GM18858 (cell line): ENCODE measurements around the gene ARHGAP23.

ENCODE experiments used
- ATAC-seq: cut with Tn5 transposase; IDR thresholded peaks from one replicate; pipeline ENCODE4 v1.9.1; 2021; ENCODE audit not compliant: unreplicated experiment

The ARHGAP23 gene

DNA sequence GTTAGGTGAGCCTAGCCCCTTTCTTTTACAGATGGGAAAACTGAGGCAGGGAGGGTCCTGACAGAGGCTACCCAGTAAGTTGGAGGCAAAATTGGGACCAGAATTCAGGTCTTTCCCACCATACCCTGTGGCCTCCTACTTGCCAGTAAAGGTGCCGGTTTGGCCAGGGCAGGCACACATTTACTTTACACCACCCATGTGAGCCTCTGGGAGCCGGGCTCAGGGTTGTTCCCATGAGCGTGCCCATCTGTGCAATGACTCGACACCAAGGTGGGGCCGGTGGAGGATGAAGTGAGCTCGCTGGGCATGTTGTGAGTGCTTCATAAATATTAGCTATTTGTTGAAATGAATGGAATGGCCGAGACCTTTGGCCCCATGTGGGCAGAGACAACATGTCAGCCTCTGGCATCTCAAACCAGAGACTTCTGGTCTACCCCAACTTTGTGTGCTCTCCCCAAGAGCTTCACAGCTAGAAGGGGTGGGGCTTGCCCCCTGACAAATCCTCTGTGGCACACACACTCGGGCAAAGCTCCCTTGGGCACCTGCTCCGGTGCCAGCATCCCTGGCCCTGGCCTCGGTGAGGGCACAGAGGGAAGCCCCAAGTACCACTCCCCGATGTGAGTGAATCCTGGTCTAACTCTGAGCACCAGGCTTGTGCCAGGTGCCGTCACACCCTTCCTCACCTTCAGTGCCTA is 117.4 kb downstream of the ARHGAP23 start:
- no peak for ATAC-seq

DNA sequence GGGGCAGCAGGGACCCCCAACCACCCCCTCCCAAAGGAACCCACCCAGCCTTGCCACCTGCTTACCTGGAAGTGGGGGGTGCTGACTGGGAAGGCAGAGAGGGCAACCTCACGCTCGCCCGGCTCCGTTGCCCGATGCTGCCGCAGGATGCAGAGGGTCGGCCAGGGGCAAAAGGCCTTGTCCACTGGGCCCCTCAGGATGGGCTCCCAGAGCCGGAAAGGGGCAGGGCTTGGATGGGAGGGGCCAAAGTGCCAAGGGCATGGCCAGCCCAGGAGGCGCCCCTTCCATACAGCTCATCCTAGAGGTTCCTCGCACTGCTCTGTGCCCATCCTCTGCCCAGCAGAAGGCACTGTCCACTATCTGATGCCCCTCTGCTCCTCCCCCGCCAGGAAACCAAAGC is 118.1 kb downstream of the ARHGAP23 start:
- no peak for ATAC-seq

DNA sequence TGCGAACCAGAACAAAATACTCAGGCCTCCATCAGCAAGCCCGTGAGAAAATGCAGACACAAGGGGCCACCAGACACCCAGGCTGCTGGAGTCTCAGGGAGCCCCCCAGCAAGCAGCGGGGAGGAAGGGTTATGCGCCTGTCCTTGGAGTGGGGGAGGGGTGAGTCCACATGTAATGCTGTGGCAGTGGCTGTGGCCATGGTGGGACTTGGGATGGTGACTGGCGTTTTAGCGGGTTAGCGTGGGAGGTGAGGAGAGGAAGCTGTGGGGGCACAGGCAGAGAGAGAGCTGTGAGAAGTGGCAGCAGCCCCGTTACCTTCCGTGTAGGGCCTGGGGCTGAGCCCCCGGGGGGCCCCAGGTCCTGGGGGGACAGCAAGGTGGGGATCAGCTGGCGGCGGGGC is 119.2 kb downstream of the ARHGAP23 start:
- ATAC-seq, result no peak

DNA sequence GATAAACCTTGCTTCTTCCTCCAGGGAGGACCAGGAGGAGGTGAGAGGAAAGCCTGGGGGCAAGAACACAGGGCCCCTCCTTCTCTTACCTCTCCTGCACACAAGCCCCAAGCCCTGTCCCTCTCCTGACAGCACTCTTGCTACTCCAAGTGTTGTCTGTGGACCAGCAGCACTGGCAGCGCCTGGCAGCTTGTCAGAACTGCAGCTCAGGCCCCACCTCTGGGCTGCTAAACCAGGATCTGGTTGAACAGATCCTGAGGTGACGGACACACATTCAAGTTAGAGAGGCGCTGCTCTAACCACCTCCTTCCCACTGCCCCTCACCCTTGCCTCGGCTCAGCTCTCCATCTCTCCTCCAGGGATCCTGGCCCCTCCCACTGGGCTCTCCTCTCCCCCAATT is 121.0 kb downstream of the ARHGAP23 start:
- no peak for ATAC-seq

DNA sequence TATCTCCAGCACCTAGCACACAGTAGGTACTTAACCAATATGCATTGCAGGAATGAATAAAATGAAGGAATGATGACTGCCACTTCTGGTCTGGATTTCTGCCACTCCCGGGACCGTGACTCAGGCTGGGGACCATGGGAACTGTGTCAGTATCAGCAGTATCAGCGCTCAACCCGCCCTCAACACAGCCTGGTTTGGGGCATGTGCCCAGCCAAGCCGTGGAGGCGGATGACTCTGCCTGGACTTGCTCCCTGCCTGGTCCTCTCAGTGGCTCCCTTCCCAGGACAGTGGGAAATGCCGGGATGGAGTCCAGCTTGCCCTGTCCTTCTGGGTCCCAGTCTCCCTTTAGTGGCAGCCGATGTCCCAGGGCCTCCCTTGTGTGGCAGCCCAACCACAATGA is 122.4 kb downstream of the ARHGAP23 start:
- ATAC-seq, result no peak

DNA sequence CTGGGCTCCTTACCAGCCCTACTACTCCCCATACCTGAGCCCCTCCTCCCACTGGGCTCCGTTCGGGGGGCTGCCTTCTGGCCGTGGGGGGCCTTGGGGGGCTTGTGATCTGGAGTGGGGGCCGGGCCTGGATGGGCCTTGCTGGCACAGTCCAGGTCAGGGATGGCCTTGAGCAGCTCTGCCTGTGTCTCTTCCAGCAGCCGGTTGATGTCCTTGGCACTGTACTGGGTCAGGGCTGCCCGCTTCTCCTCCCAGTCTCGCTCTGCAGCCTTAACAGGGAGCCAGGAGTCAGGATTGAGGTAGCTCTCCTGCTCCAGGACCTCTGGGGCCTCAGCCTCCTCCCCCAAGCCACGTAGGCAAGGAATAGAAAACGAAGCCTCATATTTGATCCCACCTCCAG is 122.9 kb downstream of the ARHGAP23 start:
- ATAC-seq, result no peak

DNA sequence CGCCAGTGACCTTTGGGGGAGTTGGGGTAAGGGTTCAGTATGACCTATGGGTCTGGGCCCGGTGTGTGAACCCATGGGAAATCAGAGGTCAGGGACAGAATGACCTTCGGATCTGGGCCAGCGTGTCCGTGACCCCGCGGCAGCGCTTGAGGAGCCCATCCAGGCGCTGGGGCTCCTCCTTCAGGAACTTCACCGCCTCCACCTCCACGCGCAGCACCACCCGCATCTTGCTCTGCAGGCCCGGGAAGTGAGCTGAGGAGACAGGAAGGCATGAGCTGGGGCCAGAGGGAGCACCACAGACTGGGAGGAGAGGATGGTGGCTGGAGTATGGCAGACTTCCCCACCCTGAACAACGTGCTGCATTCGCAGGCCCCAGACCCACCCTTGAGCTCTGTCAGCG is 124.1 kb downstream of the ARHGAP23 start:
- ATAC-seq, result no peak

DNA sequence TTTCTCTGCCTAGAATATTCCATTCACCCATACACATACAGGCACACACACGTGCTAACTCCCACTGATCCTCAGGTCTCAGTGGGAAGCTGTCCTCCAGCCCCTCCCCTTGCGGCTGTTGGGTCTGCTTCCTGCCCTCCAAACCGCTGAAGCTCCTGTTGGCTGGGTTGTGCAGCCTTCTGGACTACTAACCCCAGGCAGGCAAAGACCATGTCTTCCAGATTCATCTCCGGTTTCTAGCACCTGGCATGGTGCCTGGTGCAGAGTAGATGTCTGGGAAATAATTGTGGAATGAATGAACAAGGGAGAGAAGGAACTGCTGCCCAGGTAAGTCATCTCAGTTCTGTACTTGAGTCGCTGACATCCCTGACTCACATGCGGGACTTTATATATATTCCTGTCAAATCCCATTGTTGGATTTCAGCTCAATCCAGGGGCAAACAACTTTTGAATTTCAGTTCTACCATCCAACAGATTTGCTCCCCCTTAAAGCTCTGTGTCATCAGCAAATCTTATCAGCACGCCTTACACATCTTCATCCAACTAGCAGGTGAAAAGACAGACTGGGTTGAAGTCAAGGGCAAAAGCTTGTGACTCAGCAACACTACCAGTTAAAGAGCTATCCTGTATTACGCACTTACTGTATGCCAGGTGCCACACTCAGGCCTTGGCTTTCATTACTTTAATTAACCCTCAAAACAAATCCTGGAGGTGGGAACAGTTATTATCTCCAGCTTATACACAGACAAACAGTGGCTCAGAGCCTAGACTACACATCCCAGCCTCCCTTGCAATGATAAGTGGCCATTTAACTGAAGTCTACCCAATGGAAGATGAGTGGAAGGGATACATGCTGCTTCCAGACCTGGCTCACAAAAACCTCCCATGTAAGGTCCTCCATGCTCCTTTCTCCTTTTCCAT is 126.4 kb downstream of the ARHGAP23 start:
- no peak for ATAC-seq

DNA sequence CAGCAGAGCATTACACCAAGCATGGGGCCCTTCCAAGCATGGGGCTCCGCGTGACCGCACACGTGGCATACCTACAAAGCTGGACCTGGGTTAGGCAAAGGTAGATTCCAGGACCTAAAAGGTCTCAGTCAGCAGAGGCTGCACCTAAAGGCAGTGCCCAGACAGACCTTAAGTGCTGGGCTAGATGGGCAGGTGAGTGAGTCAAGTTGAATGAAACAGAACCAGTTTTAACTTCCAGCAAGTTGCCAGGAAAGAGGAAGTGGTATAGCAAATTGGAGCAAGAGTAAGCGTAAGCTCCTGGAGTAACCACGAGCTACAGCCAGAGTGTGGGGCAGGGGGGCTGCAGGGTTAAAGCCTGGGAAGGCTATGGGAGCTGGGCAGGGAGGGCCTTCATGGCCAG is 128.0 kb downstream of the ARHGAP23 start:
- ATAC-seq, result no peak

DNA sequence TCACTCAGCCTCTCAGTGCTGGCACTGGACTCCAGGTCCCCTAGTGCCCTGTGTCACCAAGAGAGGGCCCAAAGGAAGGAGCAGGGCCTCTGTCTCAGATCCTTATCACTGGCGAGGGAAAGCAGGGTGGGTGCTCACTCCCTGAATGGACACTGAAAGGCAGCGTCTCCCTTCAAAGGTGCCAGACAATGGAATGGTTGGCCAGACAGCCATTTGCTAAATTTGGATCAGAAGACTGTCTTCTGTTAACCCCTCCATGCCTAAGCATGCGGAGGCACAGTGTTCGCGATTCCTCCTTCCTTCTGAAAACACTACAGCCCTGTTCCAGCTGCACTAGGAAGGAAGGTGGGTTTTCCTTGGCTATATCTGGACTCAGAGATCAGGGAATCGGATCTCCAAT is 129.1 kb downstream of the ARHGAP23 start:
- ATAC-seq, result no peak

DNA sequence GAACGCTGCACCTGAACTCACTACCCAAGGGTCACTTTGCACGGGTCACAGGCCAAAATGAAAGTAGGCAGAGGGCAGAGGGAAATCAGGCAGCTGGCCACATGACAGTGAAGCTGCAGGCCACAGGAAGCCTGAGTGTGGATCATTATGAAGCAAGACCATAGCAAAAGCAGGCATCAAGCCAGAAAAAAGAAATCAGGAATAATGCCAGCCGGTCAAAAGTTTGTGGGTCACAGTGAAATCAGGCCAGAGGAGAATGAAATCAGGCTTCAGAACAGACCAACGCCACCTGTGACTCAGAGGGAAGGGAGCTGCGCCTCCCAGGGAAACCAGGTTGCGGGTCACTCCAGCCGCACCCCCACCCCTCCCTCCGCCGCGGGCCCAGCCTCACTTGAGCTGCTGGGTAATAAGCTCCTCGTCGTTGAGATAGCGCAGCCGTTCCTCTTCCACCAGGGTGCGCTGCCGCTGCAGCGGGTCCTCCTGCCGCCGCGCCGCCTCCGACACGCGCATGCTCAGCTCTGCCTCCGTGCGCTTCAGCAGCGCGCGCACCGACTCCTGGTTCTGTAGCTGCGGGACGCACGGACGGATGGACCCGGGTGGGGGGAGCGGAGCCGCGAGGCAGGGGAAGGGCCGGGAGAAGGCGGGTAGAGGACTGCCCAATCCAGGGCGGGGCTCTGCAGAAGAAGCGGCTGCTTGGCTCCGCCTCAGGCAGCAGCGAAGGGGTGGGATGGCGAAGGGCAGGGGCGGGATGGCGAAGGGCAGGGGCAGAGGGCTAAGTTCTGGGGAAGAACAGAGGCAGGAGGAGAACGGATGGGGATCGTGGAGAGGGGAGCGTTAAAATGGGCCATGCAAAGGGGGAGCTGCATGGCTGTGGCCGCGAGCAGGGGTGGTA is 129.8 kb downstream of the ARHGAP23 start:
- no peak for ATAC-seq

DNA sequence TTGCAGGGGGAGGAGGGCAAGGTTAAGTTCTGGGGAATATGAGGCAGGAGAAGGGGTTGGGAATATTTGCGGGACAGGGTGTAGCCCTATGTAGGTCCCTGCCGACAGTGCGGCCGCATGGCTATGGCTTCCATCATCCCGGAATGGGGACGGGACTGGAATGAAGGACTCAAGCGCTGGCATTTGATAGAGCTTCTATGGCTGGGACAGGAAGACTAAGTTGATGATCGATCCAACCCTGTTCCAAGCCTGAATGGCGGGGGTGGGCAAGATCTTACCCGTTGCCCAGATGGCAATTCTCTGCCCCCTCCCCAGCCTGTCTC is 130.4 kb downstream of the ARHGAP23 start:
- ATAC-seq, result no peak

DNA sequence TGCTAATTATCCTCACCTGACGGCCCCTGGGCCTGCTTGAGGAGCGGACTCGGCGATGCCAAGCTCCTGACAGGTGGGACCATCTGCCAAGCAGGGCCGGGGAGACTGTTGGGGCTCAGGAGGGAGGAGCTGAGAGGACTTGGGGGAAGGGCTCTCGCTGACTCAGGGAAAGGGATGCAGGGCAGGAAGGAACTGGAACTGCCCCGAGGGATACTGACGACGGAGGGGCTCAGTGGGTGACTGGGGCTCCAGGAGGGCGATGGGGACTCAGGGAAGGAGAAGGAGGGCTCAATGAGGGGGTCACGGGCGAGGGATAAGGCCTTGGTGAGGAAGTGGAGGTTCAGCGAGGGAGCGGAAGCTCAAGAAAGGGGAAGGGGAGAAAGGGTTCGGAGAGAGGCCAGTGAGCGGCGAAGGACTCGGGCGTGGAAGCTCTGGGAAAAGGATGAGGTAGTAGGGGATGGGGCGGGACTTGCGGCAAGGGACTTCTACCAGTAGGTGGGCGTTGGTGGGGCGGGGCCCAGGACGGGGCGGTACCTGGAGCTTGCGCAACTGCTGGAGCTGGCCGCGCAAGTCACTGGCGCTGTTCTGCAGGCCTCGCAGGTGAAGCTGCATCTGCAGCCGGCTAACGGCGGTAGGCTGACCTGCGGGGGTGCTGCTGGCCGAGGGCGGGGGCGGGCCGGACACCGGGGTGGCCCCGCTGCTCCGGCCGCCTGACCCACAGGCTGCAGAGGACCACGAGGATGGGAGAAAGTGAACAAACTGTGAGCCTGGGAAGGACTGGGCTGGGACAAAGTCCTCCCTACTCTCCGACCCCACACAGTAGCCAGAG is 131.0 kb downstream of the ARHGAP23 start:
- ATAC-seq, result no peak

DNA sequence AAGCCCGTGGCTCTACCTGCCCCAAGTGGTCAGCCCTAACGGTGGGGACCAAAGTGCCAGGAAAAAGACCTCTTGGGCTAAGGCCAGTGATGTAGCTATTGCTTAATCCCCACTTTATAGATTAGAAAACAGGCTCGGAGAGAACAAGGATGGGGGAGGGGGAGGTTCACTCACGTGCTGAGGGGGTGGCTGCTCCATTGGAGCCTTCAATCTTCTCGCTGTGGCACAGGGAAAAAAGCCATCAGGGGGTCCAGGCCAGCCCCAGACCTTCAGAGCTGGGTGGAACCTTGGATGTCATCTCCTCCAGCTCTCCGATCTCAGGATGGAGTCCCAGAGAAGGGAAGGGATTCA is 131.6 kb downstream of the ARHGAP23 start:
- no peak for ATAC-seq

DNA sequence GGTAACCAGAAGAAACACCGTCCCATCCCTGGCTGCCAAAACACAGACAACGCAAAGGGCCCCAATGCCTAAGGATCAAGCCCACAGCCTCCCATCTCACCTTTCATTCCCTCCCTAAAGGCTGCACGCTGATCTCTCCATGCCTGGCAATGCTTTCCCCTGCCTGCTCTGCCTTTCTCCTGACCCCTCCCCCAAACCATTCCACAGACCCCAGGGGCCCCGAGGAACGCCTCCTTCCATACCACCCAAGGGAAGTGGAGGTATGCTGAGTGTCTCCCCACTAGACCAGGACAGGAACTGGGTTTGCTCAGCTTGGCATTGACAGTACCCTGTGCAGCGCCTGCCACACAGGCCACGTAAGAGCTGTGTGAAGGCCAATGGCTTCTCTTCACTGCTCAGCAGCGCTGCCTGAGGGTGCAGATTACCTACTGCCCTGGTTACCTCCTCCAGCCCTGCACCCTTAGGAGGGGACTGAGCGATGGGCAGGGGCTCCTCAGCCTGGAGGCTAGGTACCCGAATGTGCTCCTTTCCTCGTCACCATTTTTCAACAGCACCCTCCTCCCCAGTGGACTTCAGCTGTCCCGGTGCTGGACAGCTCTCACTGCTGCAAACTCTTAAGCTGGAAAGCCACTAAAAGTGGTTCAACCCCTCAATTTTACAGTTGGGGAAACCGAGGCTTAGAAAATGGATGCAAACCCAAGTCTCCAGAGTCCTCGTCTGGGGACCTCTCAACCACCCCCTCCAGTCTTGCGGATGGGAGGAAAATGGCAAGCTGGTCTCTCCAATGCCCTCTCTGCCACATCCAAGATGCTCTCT is 132.4 kb downstream of the ARHGAP23 start:
- no peak for ATAC-seq

DNA sequence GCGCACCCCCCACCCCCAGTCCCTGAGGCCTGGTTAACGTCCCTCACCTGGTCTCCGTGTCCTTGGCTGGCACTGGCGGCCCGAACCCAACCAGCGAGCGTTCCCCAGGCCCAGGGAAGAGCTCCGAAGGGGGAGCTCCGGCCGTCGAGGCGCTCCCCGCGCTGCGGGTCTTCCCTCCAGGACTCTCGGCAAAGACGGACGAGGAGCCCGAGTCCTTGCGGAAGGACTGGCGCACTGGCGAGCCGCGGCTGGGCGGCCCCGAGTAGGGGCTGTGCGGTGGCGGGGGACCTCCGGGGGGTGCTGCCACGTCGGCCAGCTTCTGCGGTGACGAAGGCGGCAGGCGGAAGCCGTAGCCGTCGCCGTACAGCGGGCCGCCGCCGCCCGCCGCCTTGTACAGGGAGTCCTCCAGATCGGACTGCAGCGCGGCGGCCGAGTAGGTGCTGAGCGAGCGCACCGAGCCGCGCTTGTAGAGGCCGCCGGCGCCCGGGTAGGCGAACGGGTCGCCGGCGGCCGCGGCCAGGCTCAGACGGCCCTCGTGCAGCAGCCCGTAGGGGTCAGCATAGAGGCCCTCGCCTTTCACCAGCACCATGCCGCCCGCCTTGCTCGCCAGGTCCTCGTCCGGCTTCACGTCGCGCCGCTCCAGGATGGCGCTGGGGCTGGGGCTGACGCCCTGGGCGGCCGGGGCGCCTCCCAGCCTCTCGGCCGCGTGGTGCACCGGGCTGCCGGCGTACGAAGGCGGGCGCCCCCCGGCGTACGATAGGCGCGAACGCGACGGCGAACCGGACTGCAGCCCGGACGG is 133.4 kb downstream of the ARHGAP23 start:
- no peak for ATAC-seq
